Right lobe of liver (tissue), 6 donors: ENCODE results near the gene VAC14. TPM values are rescaled to one million over a fixed set of nuclear protein-coding genes. Genes with fewer than 3 reads are reported as not detected.
A peak's percentile ranks its signal among the peaks of the same experiment; 100 is the strongest.

Experiments
- ATAC-seq, 4 donors: fragments of 200-7000 bp; cut with Tn5 transposase; one replicate each; pipeline ENCODE4 v1.9.1; 2020; ENCODE audit warnings: mild to moderate bottlenecking in 4 of 4, moderate library complexity in 4 of 4
- DNase-seq, 3 donors: peaks; one replicate each; pipeline ENCODE4 v3.0.0-alpha.2; 2020
- H3K27ac ChIP-seq, 3 donors: fragments of 200-600 bp; one replicate each; pipeline ENCODE4 v1.8.0; 2022
- H3K27me3 ChIP-seq, 2 donors: fragments of 200-600 bp; one replicate each; pipeline ENCODE4 v1.8.0; 2022
- H3K36me3 ChIP-seq, 4 donors: fragments of 200-600 bp; sonication (generic) in 1 of 4; one replicate each; pipeline versions ENCODE4 v1.5.1 to v1.8.0; 2017 to 2022; ENCODE audit warnings: control low read depth in 1 of 4
- H3K4me1 ChIP-seq, 4 donors: fragments of 200-600 bp; sonication (generic) in 1 of 4; one replicate each; pipeline versions ENCODE4 v1.5.1 to v1.8.0; 2017 to 2022; ENCODE audit warnings: control low read depth in 1 of 4
- H3K4me3 ChIP-seq, 3 donors: fragments of 200-600 bp; one replicate each; pipeline ENCODE4 v1.8.0; 2022
- H3K9me3 ChIP-seq, 4 donors: fragments of 200-600 bp; sonication (generic) in 1 of 4; one replicate each; pipeline versions ENCODE4 v1.5.1 to v1.8.0; 2017 to 2022; ENCODE audit warnings: control low read depth in 1 of 4
- POLR2A ChIP-seq: fragments of 450-650 bp; IDR thresholded peaks from one replicate; pipeline ENCODE4 v1.6.1; 2017; ENCODE audit warnings: antibody characterized with exemption, mild to moderate bottlenecking
- WGBS: methylation state at CpG from one replicate; pipeline ENCODE4 v1.1.6; 2018; ENCODE audit warnings: low coverage, low lambda C conversion rate; ENCODE audit not compliant: insufficient coverage; ENCODE audit errors: missing lambda C conversion rate; 5-methylcytosine and 5-hydroxymethylcytosine counted together
- intact Hi-C, 2 donors: fragments of 100-400 bp; cut with DNase I; formaldehyde crosslinking; loops; one replicate each; pipeline versions ENCODE4 v1.11.2 to v1.14.1; 2022
- total RNA-seq, 6 experiments: library from RNA; depleted of rRNA in 2 of 6; stranded (reverse); fragments of >200 nt in 2 of 6; fragmentation: NEBNext Ultra II Directional in 3 of 6; extraction: Animal tissue kit (Norgen Biotek cat#: 25700) in 3 of 6; gene quantifications; one replicate each; pipeline versions ENCODE4 v1.1.0 to v1.2.4, GENCODE V29; 2016 to 2023
- TF ChIP-seq, protein P1 (sequence below), 4 donors: fragments of 200-600 bp in 3 of 4; fragments of 450-650 bp in 1 of 4; IDR thresholded peaks; one replicate each; pipeline versions ENCODE4 v1.5.1 to v1.8.0; 2016 to 2022; ENCODE audit warnings: antibody characterized with exemption in 4 of 4, mild to moderate bottlenecking in 2 of 4
- donor health status: DM: no; HTN: yes; CAD: no.
- donor health status: DM: no; HTN: no; CAD: no.
- donor health status: DM: no; HTN: no; CAD: no.
- donor health status: DM: no; HTN: yes; CAD: no.
- donor health status: DM: no; HTN: yes; CAD: no.

Gene VAC14
- total RNA-seq, 6 experiments from 2014 or later: 14.3 to 40.2 (median 23.4) TPM

- Histone ChIP-seq H3K9me3 (no peaks in the 10 kb centered on the region), H3K4me1 (peaks cover 0 to 7% (median 3%) of the 10 kb centered on the region in 4 donors), H3K36me3 (peaks cover 0 to 22% (median 1%) of the 10 kb centered on the region in 4 donors), H3K4me3 (no peak overlapping the region), H3K27ac (no peak overlapping the region), H3K27me3 (no peaks in the 10 kb centered on the region)
- no peak for DNase-seq
- TF ChIP-seq, protein P1, sequence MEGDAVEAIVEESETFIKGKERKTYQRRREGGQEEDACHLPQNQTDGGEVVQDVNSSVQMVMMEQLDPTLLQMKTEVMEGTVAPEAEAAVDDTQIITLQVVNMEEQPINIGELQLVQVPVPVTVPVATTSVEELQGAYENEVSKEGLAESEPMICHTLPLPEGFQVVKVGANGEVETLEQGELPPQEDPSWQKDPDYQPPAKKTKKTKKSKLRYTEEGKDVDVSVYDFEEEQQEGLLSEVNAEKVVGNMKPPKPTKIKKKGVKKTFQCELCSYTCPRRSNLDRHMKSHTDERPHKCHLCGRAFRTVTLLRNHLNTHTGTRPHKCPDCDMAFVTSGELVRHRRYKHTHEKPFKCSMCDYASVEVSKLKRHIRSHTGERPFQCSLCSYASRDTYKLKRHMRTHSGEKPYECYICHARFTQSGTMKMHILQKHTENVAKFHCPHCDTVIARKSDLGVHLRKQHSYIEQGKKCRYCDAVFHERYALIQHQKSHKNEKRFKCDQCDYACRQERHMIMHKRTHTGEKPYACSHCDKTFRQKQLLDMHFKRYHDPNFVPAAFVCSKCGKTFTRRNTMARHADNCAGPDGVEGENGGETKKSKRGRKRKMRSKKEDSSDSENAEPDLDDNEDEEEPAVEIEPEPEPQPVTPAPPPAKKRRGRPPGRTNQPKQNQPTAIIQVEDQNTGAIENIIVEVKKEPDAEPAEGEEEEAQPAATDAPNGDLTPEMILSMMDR (IDR thresholded peaks at IDR 0.05): no peak
- no peak for TF ChIP-seq POLR2A
- no peak for ATAC-seq
- 90% methylated on average over 3 of the region's 4 CpGs for WGBS
- intact Hi-C loops: no loop called here
Measured at GRCh38 chr16:70775399-70775798, 25.6 kb downstream of the VAC14 start.

DNA sequence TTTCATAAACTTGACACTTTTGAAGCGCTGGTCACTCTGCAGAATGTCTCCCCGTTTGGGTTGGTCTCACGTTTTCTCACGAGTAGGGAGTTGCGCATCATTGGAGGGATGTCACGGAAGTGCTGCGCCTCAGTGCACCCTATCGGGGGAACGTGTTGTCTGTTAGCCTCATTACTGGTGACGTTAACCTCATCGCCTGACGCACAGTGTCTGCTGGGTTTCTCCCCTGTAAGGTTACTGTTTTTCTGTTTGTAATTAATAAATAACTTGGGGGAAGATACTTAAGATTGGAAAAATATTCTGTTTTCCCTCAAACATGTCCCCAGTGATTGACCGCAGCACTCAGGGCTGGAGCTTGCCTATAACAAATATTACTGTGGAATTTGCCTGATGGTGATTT is 26.7 kb downstream of the VAC14 start:
- peaks cover 0 to 11% (median 4%) of the 10 kb centered on the region in 4 donors for H3K4me1 ChIP-seq
- H3K27me3 ChIP-seq: no peaks in the 10 kb centered on the region
- TF ChIP-seq, protein P1 (IDR thresholded peaks at IDR 0.05): no peak
- no peak for TF ChIP-seq POLR2A
- H3K36me3 ChIP-seq: peaks cover 0 to 12% (median 0%) of the 10 kb centered on the region in 4 donors
- intact Hi-C loops: no loop called here
- ATAC-seq (no peak), DNase-seq (no peak)
- no peak overlapping the region for H3K4me3 ChIP-seq
- no peaks in the 10 kb centered on the region for H3K9me3 ChIP-seq
- WGBS: 92% methylated on average over 13 of the region's 13 CpGs
- H3K27ac ChIP-seq: no peak overlapping the region

DNA sequence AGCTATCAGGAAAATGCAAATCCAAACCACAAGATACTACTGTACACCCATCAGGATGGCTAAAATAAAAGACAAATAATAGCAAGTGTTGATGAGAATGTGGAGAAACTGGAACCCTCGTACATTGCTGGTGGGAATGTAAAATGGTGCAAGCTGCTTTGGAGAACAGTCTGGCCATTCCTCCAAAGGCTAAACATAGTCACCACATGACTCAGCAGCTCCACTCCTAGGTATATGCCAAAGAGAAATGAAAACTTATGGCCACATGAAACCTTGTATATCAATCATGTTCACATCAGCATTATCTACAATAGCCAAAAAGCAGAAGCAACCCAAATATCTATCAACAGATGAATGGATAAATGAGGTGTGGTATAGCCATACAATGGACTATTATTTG is 28.5 kb downstream of the VAC14 start:
- DNase-seq: no peak
- intact Hi-C loops: no loop called here
- Histone ChIP-seq H3K4me3 (no peak overlapping the region), H3K27ac (no peak overlapping the region), H3K36me3 (peaks cover 0 to 10% (median 0%) of the 10 kb centered on the region in 4 donors), H3K27me3 (no peaks in the 10 kb centered on the region), H3K9me3 (no peaks in the 10 kb centered on the region), H3K4me1 (peaks cover 0 to 11% (median 4%) of the 10 kb centered on the region in 4 donors)
- no peak for ATAC-seq
- no peak for TF ChIP-seq POLR2A
- TF ChIP-seq, protein P1 (IDR thresholded peaks at IDR 0.05): no peak
- WGBS: 38% methylated on average over 1 of the region's 1 CpG

DNA sequence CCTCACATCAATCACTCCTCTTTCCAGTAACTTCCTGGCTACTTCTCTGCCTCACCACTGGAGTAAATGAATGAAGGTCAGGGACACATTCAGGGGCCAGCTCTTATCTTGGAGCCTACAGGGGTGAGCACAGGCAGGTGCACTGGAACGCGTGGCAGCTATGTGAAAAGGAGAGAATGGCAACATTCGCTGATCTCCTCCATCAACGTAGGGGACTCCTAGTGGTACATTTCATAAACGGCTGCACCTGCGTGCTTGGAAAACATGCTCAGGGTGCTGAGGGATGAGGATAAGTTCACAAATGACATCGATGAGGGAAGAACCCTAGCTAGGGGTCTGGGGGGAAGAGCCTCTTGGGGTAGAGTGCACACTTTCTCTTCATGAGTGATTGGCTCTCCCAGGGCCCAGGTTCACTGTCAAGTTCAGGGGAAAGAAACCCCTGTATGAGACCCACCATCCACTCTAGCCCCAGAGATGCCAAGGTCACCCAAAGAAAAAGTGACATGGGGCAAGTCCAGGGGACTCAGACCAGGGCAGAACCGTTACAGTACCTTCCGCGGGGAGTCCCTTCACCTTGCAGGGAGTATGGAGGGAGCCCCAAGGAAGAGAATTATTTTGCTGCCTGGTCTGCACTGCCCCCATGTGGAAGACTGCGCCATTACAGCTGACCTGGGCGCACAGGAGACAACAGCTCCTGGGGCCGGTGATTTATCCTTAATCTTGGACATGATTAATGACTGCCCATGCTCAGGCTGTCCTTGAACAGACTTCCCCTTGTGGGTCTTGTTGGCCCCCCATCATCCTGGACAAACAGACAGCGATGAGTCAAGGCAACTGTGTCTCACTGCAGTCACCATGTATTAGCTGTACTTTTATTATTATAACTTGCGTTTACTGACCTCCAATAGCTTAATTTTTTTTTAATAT is 30.1 kb downstream of the VAC14 start:
- Histone ChIP-seq H3K4me1 (peaks cover 0 to 11% (median 4%) of the 10 kb centered on the region in 4 donors), H3K27me3 (no peaks in the 10 kb centered on the region), H3K27ac (no peak overlapping the region), H3K36me3 (peaks cover 0 to 14% (median 0%) of the 10 kb centered on the region in 4 donors), H3K4me3 (no peak overlapping the region), H3K9me3 (no peaks in the 10 kb centered on the region)
- TF ChIP-seq, protein P1 (IDR thresholded peaks at IDR 0.05): peak; percentile 92 to 94 (median 92)
- TF ChIP-seq POLR2A: no peak
- DNase-seq (peak in 2 of 3 donors; percentile 55 to 66), ATAC-seq (peak; percentile 87 to 96 (median 90))
- intact Hi-C loops: no loop called here
- WGBS: 35% methylated on average over 8 of the region's 15 CpGs
